Kidney (tissue), 14 donors: Measurements from ENCODE around the gene HMG20B. TPM values are rescaled to one million over a fixed set of nuclear protein-coding genes. Genes with fewer than 3 reads are reported as not detected.

Source experiments
- DNase-seq, 5 donors: peaks; one replicate each; pipeline ENCODE4 v3.0.0-alpha.2; 2013 to 2020
- FAIRE-seq: peaks from 2 replicates; lab custom pipeline; 2012; peaks lifted over from hg19 to GRCh38; lab: Jason Lieb, UNC
- H3K27ac ChIP-seq, 2 donors: one replicate each; pipeline ENCODE4 v1.7.0; 2013; ENCODE audit warnings: low read depth in 2 of 2, low read length in 2 of 2, inconsistent platforms in 1 of 2
- H3K27me3 ChIP-seq: one replicate; pipeline ENCODE4 v1.7.1; 2013; ENCODE audit warnings: low read length, inconsistent platforms; ENCODE audit not compliant: control insufficient read depth, insufficient read depth
- H3K36me3 ChIP-seq, 3 donors: one replicate each; pipeline versions ENCODE4 v1.7.0 to v1.7.1; 2013; ENCODE audit warnings: low read length in 3 of 3, control low read depth in 1 of 3, inconsistent platforms in 1 of 3; ENCODE audit not compliant: insufficient read depth in 3 of 3, control insufficient read depth in 2 of 3
- H3K4me1 ChIP-seq, 3 donors: one replicate each; pipeline versions ENCODE4 v1.7.0 to v1.7.1; 2013; ENCODE audit warnings: low read length in 3 of 3, inconsistent platforms in 1 of 3, low read depth in 1 of 3; ENCODE audit not compliant: control insufficient read depth in 2 of 3, insufficient read depth in 2 of 3
- H3K4me3 ChIP-seq, 3 donors: one replicate each; pipeline versions ENCODE4 v1.7.0 to v1.8.1; 2013; ENCODE audit warnings: low read length in 3 of 3, control low read depth in 1 of 3, inconsistent platforms in 1 of 3
- H3K9ac ChIP-seq, 3 donors: one replicate each; pipeline versions ENCODE4 v1.7.0 to v1.7.1; 2013; ENCODE audit warnings: low read length in 3 of 3, control low read depth in 1 of 3, inconsistent platforms in 1 of 3
- H3K9me3 ChIP-seq, 3 donors: one replicate each; pipeline versions ENCODE4 v1.7.0 to v1.7.1; 2013; ENCODE audit warnings: low read length in 3 of 3, control low read depth in 1 of 3, inconsistent platforms in 1 of 3; ENCODE audit not compliant: control insufficient read depth in 2 of 3, insufficient read depth in 1 of 3
- CTCF ChIP-seq: IDR thresholded peaks from 3 replicates; pipeline ENCODE4 v1.5.1; 2012; ENCODE audit warnings: mild to moderate bottlenecking, moderate library complexity, borderline replicate concordance; ENCODE audit not compliant: insufficient read depth; ENCODE audit errors: extremely low read depth
- intact Hi-C: fragments of 100-400 bp; cut with DNase I; formaldehyde crosslinking; loops from one replicate; pipeline ENCODE4 v1.11.1; 2022
- polyA plus RNA-seq: library from polyadenylated mRNA; stranded (reverse); fragments of 350-450 nt; fragmentation: Illumina TruSeq; extraction: RNeasy Lipid Tissue Mini Kit (QIAGEN cat#74804); gene quantifications from one replicate; pipeline ENCODE4 v1.2.3, GENCODE V29; 2014; ENCODE audit warnings: low read depth, low replicate concordance; ENCODE audit not compliant: insufficient read depth
- total RNA-seq: library from RNA; stranded (reverse); fragmentation: NEBNext Ultra II Directional; extraction: Animal tissue kit (Norgen Biotek cat#: 25700); gene quantifications from one replicate; pipeline ENCODE4 v1.2.1, GENCODE V29; 2021
- donor health status: control.
- donor health status: control.
- donor health status: control.
- donor health status: control.
- donor health status: control.
- donor health status: DM: yes; HTN: yes; CAD: no.
- donor health status: Normal renal cell carcinoma (clear cell type).

HMG20B gene
- total and polyA plus RNA-seq, 2 donors from 2014 or later = 69.7 to 82.6 TPM

DNA sequence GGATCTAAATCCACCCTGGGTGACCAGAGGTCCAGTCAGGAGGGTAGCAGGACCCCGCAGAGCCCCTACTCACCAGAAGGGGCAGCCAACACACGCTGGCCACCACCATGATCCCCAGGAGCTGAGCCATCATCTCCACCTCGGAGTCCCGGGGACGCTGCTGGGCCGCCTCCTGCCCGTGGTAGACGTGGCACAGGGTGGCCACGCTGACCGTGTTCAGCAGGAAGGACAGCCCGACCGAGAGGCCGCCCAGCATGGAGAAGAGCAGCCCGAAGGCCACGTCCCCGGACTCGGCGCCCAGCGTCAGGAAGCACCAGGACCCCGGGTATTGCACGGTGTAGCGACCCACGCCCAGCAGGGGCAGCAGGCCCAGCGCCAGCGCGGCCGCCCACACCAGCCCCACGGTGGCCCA lies 27.0 kb downstream of the HMG20B start:
- Histone ChIP-seq H3K27me3 (no peaks in the 10 kb centered on the region), H3K4me1 (peaks cover 0 to 11% (median 8%) of the 10 kb centered on the region in 3 donors), H3K9ac (no peak overlapping the region), H3K4me3 (no peak overlapping the region), H3K9me3 (no peaks in the 10 kb centered on the region), H3K27ac (no peak overlapping the region), H3K36me3 (no peaks in the 10 kb centered on the region)
- FAIRE-seq (no peak), DNase-seq (no peak)
- intact Hi-C loops = no loop called here
- TF ChIP-seq CTCF = no peak

GRCh38 chr19:3601021-3601420 lies 28.3 kb downstream of the HMG20B start:
- no peak for FAIRE-seq
- no peaks in the 10 kb centered on the region for H3K36me3 ChIP-seq
- no peak overlapping the region for H3K4me3 ChIP-seq
- H3K27ac ChIP-seq = no peak overlapping the region
- peaks cover 9% of the 10 kb centered on the region for H3K27me3 ChIP-seq
- intact Hi-C loops = no loop called here
- TF ChIP-seq CTCF = no peak
- no peak for DNase-seq
- peaks cover 4 to 19% (median 12%) of the 10 kb centered on the region in 3 donors for H3K4me1 ChIP-seq
- H3K9ac ChIP-seq = no peak overlapping the region
- H3K9me3 ChIP-seq = peaks cover 0 to 2% (median 0%) of the 10 kb centered on the region in 3 donors

DNA sequence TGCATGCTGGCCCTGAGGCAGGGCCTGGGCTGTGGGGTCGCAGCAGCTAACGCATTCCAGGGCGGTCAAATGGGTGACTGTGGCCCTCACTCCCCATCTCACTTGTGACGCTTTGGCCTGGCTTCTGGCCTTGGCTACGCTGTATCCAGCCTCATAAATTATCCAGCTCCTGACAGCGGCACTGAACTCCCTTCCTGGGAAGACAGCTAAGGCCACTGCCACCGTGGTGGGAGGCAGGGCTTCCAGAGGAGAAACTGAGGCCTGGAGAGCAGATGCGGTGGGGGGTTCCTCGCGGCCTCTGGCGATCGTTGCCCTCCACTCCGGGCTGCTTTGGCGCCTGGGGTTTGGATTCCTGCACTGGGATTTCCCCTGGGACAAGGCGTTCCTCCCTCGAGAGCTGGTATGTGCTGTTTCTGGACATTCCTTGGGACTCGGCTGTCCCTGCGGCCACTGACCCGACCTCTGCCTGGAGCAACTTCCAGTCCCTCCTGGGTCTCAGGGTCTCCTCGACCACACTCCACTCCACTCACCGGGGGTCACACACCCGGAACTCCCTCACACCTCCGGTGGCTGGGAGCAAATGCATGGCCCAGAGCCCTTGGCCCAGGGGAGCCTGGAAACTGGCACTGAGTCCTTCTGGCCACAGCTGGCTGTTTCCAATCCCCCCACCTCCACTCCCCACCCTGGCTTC lies 30.5 kb downstream of the HMG20B start:
- H3K4me1 ChIP-seq = peaks cover 4 to 24% (median 12%) of the 10 kb centered on the region in 3 donors
- intact Hi-C loops = no loop called here
- FAIRE-seq (no peak), DNase-seq (peak in 4 of 5 donors; percentile 59 to 89 (median 65))
- peak overlapping the region; percentile 63 to 78 for H3K27ac ChIP-seq
- peaks cover 0 to 2% (median 0%) of the 10 kb centered on the region in 3 donors for H3K9me3 ChIP-seq
- H3K4me3 ChIP-seq = peak overlapping the region in 1 of 3 donors; percentile 17
- peaks cover 9% of the 10 kb centered on the region for H3K27me3 ChIP-seq
- no peak for TF ChIP-seq CTCF
- peak overlapping the region in 1 of 3 donors; percentile 40 for H3K9ac ChIP-seq
- no peaks in the 10 kb centered on the region for H3K36me3 ChIP-seq
